Activated gamma-delta T cell treated with anti-CD3 and anti-CD28 coated beads, Interleukin-2, amount 50 U/mL, for 16 hours (primary cell): Measurements from ENCODE around the gene VGLL4.
"Not testable (repeated sequence)": the region's sequence is repeated elsewhere in the genome, so short reads cannot be mapped to it uniquely, and the experiment has no call there.

Experiments
- DNase-seq: peaks from one replicate; pipeline ENCODE4 v3.0.0-alpha.2; 2020; ENCODE audit warnings: low read depth

Gene VGLL4, protein sequence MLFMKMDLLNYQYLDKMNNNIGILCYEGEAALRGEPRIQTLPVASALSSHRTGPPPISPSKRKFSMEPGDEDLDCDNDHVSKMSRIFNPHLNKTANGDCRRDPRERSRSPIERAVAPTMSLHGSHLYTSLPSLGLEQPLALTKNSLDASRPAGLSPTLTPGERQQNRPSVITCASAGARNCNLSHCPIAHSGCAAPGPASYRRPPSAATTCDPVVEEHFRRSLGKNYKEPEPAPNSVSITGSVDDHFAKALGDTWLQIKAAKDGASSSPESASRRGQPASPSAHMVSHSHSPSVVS

DNA sequence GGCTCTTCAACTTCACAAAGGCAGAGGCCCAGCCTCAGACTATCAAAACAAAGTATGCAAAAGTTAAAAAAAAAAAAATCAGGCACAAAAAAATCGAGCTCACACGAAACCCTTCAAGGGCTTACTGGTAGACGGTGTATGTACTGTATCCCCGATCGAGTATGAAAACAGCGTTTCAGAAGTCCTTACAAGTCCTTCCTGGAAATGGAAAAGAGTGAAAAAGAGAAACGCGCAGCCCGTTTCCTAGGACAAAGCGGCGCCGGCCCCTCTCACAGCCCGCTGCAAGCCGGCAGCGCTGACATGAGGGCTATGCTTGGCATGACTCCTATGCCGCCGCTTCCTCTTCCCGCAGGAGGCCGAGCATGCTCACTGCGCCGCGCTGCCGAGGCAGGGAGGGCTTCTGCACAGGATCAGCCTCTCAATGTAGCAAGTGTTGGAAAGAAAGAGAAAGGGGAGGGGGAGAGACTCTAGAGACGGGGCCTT is at the start of gene VGLL4:
TSS of gene VGLL4 (minus strand) at position 311 of the 483 bp plus-strand sequence. CDS start 397 bp downstream, outside the sequence.
- DNase-seq, result peak; percentile 40

DNA sequence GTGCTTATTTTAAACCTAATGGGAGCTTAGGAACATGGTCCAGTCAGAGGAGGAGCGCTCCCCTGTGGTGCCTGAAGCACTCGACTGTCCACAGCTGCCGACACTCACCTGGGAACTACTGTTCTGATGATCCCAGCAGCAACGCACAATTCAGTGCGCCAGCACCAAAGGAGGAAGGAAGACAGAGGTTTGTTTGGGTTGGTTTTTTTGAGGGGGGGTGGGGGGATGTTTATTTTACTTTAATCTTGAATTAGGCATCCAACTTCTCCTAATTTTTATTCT is 48.8 kb upstream of the VGLL4 start:
- no peak for DNase-seq

DNA sequence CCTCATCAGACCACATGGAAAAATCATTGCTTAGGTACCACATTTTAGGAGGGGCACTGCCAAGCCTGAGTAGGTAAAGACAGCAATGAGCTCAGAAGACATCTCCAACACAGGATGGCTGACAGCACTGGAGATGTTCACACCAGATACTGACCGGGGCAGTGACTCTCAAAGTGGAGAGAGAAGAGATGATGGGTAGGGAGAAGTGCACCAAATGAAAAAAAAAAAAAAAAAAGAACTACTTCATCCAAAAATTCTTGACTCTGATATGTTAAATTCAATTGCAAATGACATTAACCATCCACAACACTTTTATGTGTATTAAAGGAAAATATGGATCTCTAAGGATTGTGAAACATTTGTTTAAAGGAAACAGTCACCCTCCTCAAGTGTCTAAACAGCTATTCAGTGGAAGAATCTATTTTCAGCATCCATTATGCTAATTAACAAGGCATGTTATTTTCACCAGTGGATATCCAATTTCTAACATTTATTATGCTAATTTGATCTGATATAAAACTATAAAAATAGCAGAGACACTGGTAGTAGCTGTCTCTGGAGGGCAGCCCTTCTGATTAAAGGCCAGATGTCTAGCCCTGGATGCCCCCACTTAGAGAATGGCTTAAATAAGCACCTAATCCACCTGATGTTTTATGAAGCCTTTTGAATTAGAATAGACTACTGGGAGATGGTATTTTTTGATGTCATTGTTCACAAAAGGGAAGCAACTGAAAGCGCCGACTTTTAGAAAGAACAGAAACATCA is 48.2 kb upstream of the VGLL4 start:
- no peak for DNase-seq

DNA sequence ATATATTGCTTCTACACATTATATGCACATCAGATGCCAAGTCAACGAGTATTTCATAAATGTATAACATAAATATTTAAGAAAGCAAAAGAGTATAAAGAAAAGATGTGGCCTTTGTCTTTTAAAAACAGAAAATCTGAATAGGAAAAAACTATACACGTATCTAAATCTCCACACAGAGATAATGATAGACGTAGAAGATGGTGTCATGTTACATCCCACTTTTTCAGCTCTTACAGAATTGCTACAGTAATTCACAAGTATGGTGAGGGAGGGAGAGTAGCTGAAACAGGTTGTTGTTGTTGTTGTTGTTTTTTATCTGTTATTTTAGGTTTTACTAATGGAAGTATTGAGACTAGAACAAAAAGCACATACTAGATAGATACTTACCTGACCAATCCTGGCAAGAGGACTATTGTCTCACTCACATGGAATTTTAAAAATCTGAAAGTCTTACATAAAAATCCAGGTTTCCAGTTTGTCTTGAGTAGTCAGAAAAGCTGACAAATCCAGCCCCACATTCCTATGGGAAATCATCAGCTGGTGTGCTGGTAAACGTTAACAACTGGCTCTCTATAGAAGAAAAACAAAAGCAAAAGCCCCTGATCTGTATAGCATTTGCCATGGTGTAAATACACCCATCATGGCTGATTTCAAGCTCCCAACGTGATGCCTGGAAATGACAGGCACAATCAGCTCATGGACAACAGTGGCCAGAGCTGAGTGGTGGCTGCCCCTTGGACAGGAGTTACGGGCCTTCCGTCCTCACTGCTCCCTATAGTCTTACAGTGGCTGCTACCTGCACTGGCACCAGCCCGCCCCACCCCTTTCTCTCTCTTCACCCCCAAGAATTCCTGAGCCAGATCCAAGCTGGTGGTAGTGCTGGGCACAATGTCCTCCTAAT is 47.4 kb upstream of the VGLL4 start:
- DNase-seq, result no peak

DNA sequence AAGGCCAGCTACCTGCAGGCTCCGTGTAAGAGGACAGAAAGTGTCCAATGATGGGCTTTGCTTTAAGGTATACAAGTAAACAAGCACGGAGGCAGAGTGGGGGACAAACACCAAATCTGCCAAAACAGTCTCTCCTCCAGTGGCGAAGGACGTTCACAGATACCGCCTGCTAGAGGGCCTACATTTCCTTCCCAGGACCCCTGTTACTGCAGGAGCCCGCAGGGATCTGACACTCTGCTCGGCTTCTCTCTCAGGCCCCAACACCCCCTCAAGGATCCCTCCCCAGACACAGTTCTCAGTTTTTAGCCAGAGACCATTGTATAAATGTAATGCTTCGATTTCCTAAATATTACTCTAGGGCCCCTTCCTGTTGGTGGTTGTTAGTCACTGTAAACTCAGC is 46.0 kb upstream of the VGLL4 start:
- DNase-seq, result no peak

- not testable (repeated sequence) for DNase-seq
These were observed 41.3 kb upstream of the VGLL4 start for GRCh38 chr3:11684980-11685379.

DNA sequence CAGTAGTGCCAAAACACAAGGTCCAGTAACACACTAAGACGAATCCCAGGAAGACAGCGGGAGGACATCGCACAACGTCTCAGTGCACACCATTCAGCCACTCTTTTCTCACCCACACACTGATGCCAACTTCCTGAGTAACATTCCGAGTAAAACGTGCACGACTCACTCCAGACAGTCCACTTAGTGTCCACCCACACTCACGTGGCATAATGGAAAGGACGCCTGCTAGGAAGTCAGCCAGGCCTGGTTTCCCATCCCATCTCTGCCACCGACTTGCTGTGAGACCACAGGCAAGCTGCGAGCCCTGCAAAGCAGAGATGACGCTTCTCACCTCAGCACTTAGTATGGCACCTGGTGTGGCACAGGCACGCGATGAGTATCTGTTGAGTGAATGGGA is 36.8 kb upstream of the VGLL4 start:
- DNase-seq, result no peak

GRCh38 chr3:11679964-11680363 is 36.2 kb upstream of the VGLL4 start:
- no peak for DNase-seq

GRCh38 chr3:11672363-11672762 is 28.6 kb upstream of the VGLL4 start:
- DNase-seq, result no peak

DNA sequence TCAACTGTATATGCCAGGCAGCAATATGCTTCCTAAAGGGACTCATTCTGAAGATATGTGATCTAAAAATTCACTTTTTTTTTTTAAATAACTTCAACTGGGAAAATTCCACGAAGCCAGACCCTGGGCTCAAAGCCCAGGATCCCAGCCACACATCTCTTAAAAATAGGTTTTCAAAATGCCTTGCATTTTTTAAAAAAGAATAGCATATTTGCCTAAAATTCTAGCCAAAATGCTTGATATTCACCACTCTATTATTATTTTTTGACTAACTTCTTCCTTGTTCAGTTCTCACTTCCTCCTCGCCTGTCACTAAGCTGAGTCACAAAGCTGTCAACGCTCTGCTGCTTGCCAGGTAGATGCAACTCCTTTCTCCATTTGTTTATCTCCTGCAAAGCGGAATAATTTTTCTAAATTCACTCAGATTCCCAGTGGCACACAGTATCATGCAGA is 28.0 kb upstream of the VGLL4 start:
- no peak for DNase-seq

- DNase-seq, result no peak
These were observed 24.8 kb upstream of the VGLL4 start for GRCh38 chr3:11668243-11669235.

GRCh38 chr3:11665331-11665730 is 21.6 kb upstream of the VGLL4 start:
- no peak for DNase-seq

DNA sequence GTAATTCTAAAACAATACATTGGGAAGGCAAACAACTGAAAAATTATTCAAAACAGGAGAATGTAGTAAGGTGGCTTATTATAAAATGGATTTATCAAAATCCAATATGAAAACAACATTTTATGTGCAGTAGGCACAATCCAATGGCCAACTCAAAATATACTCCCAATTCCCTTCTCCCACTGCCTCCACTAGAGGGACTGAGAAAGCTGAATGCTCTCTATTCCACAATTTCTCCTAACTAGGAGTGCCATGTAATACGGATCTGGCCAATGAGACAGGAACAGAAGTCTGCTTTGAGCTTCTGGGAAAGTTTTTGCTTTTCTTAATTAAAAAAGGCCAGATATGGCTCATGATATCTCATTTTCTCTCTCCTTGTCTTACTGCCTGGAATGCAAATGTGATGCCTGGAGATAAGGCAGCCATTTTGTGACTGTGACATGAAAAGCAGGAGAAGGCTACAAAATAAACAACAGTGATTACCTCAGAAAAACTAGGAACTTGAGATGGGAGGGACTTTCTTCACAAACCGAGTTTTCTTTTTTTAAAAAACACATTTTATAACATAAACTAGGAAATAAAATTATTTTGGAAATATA is 18.8 kb upstream of the VGLL4 start:
- DNase-seq, result no peak

DNA sequence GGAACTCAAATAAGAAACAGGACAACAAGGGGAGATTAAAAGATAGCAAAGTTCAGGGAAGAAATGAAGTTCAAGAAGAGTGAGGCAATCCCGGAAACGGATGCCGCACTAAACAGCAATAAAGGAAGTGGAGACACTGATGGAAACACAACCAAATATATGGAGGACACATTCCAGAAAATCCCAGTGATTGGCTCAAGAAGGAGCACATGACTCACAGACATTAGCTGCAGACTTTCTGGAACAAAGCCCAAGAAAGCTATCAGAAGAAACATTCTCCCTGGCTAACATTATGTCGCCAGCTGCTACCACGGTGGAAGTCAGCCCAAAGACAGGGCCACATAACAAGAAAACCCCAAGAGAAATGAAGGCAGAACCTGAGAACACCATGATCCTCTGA is 18.1 kb upstream of the VGLL4 start:
- no peak for DNase-seq

GRCh38 chr3:11661052-11661656 is 17.4 kb upstream of the VGLL4 start:
- no peak for DNase-seq

GRCh38 chr3:11660242-11660641 is 16.5 kb upstream of the VGLL4 start:
- no peak for DNase-seq

DNA sequence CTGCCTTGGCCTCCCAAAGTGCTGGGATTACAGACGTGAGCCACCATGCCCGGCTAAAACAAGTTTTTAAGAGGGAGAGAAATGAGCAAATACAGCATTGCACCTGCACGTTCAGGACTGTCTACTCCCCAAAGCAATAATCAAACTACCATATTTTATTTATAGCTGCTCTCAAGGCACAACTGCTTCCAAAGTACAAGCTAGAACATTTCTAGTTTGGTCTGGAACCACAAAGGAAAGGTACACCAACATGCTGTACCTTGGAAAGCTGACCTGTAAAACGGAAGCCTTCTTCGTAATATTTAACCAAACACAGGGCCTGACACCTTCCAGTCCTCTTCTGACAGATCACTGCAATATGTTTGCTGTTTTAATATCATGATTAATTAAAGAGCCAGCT is 14.5 kb upstream of the VGLL4 start:
- DNase-seq, result no peak

DNA sequence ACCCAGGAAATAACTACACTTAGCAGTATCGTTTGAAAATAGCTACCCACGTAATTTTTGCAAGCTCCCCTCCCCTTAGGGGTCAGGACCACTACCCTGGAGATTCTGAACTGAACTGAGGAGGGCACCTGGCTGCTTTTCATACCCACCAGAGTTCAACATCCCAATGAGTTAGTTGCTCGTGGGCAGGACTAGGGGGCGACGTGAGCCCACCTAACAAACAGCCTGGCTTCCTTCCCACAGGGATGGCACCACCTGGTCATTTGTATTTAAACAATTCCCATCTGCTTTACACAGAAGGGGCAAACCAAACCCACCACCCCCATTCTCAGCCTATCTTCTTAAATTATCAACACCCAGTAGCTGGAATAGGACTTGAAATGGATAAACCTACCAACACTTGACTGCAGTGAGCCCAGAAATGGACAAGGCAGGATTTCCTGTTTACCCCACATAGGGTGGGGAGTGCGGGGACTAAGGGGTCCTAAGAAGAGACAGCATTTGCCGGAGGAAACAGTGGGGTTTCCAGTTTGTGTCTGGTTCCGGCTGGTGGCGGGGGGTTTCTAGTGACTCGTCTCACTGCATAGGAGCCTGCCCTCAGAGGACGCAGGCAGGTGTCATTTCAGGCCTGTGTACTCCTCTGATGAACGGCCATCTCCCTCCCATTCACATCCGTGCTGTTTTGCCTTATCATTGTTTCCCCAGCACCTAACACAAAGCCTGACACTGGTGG is 11.6 kb upstream of the VGLL4 start:
- DNase-seq, result peak; percentile 26

DNA sequence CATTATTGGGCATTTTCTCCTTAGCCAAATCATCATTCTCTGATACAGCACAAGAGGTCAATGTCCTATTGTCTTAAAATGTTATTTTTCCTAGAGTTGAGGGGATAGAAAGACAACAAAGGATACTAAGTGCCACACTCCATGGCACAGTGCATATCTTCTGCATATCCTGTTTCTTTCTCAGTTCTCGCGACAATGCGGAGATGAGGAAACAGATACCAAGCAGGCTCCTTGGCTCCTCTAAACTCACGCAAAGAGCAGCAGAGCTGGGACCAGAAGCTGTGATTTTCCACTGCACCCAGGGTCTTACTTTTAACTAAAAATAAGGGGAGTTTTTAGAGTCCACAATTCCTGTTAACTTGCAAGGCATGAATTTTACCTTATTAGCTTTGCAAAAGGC is 10.5 kb upstream of the VGLL4 start:
- DNase-seq, result no peak
